ENCODE data around the gene ARHGAP4.

The ARHGAP4 gene

DNA sequence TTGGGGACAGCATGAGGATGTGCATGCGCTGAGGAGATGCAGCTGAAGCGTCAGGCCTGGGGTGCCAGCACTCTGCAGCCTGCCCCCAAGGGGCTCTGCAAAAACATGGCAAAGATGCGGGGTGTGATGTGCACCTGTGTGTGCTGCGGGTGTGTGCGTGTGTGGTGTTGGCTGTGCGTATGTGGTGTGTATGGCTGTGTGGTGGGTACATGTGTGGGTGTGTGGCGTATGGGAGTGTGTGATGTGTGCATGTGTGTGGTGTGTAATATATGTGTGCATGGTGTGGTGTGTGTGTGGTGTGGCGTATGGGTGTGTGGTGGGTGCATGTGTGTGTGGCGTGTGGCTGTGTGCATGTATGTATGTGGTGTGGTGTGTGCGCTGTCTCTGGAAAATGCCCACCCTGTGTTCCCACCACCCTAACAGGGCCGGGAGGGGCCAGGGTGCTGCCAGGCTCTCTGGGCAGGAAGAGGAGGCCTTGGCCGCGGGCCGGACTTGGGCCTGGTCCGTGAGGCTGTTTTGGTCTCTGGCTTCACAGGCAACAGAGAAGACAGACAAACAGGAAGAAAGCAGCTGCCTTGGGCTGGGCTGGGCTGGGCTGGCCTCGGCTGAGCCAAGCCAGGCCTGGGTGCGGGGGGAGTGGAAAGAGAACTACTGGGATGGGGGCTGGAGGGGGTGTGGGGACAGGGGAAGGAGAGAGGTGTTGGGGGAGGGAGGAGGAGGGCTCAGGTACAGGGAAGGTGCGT, 22.7 kb downstream of the ARHGAP4 start:
- no peak for DNase-seq

DNA sequence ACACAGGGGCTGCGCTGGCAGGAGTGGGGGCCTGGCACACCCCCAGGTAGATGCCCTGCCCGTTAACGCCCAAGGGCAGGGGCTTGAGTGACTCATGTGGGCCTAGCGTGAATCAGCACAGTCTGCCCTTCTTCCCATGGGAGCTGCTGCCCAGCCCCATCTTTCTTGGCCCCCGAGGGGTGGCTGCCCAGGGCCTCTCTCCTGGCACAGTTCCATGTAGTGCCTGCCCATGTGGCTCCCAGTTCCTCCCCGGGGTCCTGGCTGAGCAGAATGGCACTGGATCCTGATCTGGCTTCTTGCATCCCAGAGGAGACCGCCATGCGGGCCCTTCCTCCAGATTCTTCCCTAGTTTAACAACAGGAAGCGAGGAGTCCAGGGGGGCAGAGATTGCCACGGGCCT, 23.7 kb downstream of the ARHGAP4 start:
- no peak for DNase-seq

DNA sequence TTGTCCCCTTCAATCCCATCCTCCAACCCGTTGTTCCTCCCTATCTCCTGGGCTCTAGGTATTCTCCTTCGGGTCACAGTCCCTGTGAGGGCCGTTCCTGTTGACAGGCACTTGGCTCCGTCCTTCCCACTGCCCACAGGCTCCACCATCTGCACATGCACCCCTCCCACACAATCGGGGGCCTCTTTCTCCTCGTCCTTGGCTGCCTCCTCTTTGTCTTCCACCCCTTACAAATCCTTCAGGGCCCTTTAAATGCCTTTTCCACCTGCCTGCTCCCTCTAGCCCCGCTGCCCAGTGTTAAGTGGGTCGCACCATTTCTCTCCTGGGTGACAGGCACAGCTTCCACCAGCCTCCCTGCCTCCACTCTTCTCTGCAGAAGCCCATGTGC, 24.3 kb downstream of the ARHGAP4 start:
- no peak for DNase-seq

DNA sequence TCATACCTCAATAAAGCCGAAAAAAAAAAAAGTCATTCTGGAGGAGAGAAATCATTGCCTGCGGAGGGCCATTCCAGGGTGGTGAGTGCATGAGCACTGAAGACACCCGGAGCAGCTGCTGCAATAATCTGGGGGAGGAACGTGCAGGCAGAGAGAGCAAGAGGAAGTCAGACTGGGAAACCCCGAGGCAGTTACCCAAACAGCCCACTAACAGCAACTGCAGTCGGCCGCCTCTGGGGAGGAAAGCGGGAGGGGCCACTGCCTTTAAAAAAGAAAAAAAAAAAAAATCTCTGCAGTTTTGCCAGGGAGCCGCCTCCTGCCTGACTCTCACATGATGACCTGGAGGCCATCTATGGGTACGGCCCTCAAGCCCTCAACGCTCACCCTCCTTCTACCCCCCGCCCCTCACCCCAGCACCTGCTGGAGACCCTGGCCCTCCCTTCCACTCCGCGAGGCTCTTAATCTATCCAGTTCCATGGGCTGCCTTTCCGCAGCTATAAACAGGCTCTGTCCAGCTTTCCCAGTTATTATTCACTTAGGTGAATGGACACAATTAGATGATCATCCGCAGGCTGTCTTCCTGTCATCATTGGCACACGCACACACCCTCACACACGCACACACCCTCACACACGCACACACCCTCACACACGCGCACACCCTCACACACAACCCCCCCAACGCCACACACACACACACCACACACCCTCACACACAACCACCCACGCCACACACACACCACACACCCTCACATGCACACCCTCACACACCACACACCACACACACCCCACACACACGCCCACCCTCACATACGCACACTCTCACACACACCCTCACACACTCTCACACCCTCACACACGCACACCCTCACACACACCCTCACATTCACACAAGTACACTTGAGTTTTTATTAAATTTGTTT, 25.0 kb downstream of the ARHGAP4 start:
- DNase-seq = peak; percentile 68 to 80

DNA sequence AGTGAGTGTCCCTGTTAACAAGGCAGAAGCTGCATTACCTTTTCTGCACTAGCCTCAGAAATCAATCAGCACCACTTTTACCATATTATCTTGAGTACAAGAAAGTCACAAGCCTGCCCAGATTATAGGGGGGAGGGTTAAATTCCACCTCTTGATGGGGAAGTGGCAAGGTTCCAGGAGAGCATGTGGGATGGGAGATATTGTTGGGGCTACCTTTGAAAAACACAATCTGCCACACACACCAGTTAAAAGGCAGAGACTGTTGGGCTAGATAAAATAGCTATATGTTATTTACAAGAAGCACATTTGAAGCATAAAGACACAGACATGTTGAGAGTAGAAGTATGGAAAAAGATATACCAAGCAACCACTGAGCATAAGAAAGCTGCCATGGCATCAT, 28.2 kb downstream of the ARHGAP4 start:
- DNase-seq = no peak

DNA sequence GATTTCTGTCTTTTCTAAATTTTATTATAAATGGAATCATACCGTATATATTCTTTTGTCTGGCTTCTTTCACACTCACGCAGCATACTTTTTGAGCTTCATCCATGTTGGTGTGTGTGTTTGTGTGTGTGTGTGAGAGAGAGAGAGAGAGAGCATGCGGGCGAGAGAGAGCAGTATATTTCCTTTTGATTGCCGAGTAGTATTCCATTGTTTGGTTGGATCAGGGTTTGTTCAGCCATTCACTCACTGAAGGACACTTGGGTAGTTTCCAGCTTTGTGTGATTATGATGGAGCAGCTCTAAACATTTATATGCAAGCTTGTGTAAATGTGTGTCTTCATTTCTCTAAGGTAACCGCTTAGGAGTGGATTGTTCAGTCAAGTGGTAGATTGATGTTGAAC, 36.9 kb downstream of the ARHGAP4 start:
- DNase-seq = no peak

DNA sequence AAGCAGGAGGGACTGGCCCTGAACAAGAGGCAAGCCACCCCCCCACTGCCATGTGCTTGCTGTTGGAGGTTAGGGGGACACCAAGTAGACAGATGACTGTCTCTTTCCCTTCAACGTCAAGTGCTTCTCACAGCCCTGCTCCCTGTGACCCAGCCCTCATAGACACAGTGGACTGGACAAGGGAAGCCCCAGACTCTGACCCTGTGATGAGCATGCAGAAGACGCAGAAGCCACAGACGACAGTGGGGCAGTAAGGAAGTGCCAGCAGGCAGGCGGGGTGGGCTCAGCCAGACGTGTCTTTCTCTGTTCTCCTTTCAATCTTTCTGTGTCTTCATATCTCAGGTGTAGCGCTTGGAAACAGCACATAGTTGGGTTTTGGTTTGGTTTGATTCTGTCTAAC, 37.7 kb downstream of the ARHGAP4 start:
- DNase-seq = peak in 1 of 2 donors; percentile 27

DNA sequence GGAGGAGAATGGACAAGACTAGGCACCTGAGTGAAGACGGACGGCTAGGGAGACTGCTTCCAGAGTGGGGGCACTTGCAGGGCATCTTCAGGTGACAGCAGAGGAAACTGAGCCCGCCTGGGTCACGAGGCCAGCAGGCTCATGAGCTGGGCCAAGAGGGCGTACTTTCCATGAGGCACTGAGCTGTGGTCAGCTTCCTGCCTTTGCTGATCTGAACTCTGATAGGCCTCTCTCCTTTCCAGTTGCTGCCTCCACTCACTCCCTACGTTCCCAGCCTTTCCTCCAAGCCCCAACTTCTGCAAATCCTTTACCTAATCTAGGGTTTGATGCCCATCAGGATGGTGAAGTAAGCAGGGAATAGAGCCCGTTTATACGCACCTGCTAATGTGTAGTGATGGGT, 38.7 kb downstream of the ARHGAP4 start:
- DNase-seq = no peak

DNA sequence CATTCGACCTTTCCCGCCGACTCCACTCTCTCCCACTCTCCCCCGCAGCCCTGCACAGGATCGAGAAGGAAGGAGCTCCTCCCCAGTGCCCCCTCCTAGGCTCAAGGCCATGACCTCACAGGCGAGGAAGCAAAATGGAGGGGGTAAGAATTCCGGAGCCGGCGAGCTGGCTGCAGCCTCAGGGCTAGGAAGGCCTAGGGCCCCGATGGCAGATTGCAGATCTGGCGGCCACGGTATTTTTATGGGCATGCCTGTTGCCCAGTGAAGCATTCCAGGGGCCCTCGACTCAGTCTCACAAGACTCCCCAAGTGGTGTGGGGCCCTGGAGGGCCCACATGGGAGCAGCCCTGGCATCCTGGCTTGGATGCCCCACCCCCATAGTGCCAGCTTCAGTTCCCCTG, 39.1 kb downstream of the ARHGAP4 start:
- DNase-seq = no peak

DNA sequence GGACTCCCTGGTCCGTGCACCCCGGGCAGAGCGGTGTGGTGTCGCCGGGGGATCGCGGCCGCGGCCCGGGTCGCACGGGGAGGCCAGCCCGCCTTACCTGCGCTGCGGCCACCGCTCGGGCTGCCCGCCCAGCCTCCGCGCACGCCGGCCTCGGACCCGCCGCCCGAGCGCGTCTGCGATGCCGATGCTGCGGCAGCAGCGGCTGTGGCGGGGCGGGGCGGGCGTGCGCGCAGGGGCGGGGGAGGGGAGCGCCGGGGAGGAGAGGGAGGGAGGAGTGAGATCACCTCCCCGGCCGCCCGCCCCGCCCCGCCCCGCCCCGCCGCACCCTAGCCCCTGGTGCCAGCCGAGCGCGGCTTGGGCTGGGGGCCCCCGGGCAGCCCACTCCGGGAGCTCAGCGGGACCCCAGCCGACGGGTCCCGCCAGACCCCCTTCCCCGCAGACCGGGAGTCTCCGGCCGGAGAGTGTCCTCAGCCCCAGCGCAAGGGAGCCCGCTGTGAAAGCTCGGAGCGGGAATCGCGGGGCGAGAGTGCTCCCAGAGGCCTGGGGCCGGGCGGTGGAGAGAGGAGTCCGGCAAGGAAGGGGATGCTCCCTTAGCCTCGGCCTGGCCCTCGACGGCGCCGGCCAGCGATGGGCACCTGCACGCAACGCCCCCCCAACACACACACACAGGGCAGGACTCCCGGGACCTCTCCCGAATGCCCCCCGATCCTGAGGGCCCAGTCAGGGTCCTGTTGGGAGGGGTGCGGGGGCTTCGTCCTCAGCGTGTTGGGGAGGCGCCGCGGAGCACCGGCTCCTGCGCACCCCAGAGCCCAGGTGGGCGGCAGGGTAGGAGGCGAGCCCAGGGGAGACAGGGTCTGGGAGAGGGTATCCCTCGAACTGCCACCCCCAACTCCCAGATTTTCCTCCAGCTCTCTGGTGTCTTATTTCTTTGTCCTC, 39.8 kb downstream of the ARHGAP4 start, which contains the start of gene L1CAM:
Gene L1CAM (minus strand): TSS at position 206 of the 936 bp plus-strand sequence. CDS start 10,337 bp downstream, outside the sequence.
- no peak for DNase-seq

DNA sequence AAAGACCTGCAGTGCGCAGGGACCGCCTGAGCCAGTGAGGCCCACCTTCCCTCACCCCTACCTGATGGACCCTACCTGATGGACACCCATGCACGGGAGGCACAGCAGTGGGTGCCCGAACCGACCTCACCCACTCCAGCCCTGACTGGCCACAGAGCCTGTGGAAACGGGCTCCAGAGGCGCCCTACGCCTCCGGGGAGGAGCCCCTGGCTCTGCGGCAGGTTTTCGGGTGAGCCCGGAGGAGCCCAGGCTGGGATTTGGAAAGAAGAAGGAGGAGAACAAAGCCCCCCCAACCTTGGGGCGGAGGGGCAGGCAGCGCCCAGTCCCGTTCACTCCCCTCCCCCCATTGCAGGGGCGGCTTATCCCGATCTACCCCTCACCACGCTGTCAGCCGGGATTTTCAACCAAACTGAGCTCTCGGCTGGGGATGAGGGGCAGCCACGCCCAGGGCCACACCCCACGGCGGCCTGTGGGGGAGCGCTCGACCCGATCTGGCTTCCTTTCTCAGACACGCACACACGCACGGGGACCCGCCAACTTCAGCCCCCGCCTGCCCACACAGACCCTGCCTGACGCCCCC, 40.8 kb downstream of the ARHGAP4 start:
- no peak for DNase-seq

DNA sequence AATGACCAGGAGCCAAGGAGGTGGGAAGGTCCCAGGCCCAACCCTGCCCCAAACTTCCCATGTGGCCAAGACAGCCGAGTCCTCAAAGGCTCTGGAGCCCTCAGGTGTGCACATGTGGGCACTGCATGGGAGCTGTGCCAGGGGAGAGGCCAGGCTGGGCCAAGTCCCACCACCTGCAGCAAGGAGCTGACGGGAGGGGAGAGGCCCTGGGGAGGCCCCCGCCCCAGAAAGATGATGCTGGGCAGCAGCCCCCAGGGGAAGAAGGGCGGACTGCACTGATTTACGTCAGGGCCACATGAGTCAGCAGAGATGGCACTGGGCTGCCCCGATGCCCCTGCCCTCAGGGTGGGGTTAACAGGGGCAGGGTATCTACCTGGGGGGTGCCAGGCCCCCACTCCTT, 41.5 kb downstream of the ARHGAP4 start:
- DNase-seq = no peak

DNA sequence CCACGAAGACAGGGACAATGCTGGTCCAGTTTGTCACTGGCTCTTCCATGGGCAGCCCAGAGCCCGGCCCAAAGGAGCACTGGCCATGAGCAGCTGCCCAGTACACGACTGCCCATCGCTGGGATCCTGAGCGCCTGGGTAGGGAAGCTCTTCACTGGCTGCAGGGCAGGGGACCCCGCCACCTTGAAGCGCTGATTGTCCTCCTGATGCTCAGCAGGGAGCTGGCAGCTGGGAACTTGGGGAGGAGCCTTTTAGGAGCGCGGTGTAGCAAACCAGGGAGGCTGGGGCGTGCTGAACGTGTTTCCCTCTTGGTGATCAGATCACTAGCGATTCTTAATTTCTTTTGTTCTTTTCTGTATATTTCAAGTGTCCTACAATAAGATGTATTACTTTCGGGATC, 41.9 kb downstream of the ARHGAP4 start:
- DNase-seq = no peak

DNA sequence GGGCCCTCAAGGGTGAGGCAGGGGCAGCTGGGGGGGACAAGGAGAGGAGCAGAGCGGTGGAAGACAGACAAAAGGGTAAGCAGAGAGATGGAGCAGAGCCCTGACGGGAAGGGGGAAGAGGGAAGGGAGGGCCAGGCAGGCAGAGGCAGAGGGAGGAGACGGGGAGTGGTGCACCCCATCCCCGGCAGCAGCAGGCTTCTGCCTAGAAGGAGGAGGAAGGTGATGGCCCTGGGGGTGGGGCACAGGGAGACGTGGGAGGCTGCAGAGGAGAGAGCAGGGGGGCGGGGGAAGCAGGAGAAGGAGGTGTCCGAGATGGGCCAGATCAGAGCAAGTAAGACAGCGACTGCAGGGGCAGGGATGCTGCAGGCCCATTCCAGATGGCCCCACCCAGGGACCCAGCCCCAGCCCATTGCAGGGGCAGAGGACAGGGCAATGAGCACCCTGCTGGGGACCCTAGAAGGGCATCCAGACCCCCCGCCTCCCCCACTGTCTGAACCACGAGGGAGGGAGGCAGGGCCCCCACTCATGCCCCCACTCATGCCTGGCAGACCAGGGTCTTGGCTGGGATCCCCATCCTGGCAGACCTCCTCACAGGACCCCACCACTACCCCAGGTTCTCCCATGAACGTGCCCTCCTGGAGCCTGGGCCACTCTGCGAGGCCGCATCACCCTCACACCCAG, 42.8 kb downstream of the ARHGAP4 start:
- no peak for DNase-seq

DNA sequence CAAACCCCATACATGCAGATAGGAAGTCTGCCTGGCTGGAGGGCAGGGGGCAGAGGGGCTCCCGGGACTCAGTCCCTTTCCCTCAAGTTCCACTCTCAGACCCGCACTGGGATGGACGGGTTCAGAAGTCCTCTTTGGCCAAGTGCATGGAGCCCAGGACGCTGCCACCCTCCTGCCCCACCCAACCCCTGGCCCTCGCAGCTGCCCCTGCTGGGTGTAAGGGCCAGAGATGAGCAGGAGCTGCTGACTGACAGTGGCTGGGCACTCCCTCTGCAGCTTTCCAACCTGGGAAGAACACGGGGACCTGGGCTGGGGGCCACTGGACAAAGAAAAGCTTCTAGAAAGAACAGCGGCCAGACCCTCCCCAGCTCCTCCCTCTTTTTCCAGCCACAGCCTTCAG, 43.5 kb downstream of the ARHGAP4 start:
- DNase-seq = no peak

DNA sequence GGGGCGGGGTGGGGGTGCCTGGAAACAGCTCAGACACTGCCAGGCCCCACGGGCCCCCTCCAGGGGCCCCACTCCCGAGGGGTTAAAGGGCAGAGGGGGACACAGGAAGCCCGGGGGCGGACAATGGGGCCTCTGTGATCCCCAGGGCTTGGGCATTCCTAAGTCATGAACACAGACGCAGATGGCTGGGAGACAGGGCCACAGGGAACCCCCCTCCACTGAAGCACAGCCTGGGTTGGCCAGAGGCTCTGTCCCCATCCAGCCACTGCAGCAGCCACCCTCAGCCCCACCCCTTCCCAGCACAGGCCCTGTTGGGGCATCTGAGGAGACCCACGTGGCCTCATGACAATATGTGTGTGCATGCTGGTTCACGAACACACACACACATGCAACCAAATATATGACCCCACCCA, 44.0 kb downstream of the ARHGAP4 start:
- no peak for DNase-seq

DNA sequence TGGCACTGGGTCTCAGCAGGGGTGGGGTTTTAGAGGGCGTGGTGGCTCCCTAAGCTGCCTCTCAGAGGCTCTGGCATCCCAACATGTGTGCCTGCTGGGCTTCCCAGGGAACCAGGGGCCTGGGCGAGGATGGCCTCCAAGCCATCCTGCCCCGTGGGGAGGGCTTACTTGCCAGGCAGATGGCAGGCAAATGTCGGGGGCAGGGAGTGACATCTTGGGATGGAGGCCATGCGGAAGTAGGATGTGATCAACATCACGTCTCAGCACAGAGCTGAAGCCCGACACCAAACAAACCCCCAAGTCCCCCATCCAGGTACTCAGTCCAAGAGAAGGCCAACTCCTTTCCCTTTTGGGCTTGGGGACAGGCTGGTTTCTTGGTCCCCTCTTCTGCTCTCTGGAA, 44.8 kb downstream of the ARHGAP4 start:
- no peak for DNase-seq

DNA sequence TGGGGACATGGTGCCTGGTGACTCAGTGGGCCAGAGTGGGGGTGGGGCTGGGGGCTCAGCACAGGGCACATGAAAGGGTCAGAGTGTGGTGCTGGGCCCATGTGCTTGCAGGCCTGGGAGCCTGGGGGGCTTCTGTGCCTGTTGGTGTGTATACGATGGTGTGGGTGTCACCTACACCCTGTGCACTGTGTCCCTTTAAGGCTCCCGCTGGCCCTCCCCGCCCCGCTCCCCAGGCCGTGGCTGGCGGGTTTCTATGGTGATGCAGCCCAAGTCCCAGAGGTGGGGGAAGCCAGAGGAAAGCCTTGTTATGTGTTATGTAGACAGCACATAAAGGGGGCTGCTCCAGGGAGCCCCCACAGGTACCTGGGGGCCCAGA, 45.6 kb downstream of the ARHGAP4 start:
- no peak for DNase-seq

DNA sequence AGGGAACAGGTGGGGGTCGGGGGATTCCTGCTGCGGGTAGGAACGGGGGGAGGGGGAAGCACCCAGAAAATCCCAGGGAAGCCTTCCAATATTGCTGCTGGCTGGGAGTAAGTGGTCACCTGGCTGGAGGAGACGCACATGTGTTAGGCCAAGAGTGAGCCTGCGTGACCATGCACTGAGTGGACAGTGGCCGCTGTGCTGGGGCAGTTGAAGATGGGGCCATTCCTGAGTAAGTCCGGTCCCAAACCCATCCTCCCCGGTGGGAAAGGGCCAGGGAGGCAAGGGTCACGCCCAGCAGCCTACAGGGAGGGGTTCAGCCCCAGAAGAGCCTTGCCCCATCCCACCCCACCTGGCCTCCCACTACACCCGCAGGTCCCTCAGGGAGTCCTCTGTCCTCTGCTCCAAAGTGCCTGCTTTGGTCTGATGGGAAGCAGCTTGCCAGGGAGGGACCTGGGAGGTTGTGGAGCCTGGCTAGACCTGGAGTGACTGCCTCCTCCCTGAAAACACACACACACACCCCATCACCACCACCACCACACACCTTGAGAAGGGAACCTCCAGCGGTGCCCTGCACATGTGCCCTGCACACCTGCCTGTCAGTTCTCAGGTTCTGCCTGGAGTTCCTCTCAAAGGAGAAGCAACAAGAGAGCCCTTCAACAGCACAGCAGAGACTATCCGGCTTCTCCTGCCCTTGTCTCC, 46.2 kb downstream of the ARHGAP4 start:
- DNase-seq = no peak

DNA sequence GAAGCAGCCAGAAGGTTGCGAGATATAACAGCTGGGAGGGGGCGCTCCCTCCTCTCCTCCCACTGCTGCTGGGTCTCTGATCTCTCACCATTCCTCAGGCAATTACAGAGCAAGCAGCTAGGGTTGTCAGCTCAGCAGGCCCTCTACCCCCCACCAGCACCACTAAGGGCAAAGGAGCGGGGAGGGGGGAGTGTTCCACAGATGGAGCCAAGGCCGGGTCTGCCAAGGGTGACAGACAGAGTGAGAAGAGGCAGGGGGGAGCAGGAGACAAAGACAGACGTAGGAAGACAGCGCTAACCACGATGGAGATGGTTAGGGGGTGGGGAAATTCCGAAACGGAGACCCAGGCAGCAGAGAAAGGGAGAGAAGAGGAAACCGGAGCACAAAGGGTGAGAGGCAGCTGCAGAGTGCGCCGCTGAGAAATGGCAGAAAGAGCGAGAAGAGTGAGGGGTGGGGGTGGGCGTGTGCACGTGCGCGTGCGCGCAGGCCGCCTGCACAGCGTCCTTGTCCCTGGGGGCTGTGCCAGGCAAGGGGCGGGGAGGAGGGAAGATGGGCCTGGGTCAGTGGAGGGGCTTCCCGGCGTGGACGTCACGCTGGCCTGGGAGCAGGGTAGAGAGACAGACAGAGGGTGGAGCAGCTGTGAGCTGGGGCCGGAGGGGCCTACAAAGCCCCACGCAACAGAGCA, 47.0 kb downstream of the ARHGAP4 start:
- no peak for DNase-seq

DNA sequence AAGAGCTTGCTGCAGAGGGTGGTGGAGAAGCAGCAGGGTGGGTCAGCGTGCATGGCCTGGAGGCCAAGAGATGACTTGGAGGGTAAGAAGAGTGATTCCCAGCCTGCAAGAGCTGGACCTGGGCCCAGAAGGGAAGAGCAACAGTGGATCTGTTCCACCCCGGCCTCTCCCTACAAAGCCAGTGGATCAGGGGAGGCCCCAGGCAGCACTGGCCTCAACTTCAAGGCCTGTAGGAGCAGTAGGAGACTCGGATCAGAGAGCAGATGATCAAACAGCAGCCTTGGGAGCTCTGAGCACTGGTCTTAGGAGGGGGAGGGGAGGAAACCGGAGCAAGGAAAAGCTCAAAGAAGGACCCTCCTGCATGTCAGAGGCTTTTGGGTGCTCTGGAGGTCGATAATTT, 47.7 kb downstream of the ARHGAP4 start:
- DNase-seq = no peak

All from CD4-positive, alpha-beta T cell treated with Interleukin-1 beta for 1 hour (primary cell).